HL-60 (cell line): ENCODE results near the gene PAK4.

ENCODE experiments used
- DNase-seq, 2 experiments: peaks; one replicate each; pipeline ENCODE4 v3.0.0-alpha.2; 2010 to 2020; ENCODE audit warnings: low read depth in 1 of 2, low spot score in 1 of 2
- H3K27ac ChIP-seq: fragments of 250-450 bp; sonication (Bioruptor Pico); replicated peaks from 2 replicates; pipeline ENCODE4 v1.5.1; 2020; ENCODE audit warnings: mild to moderate bottlenecking, moderate library complexity
- H3K27me3 ChIP-seq: fragments of 250-450 bp; sonication (Bioruptor Pico); 2 replicates; pipeline ENCODE4 v1.5.1; 2021; ENCODE audit warnings: mild to moderate bottlenecking, moderate library complexity; ENCODE audit not compliant: insufficient read depth, poor library complexity, severe bottlenecking
- H3K4me3 ChIP-seq: replicated peaks from 2 replicates; pipeline ENCODE4 v1.5.1; 2011; ENCODE audit warnings: mild to moderate bottlenecking, control low read depth, low read length; ENCODE audit not compliant: insufficient read depth
- CTCF ChIP-seq: IDR thresholded peaks from one replicate; pipeline ENCODE4 v1.5.1; 2011; ENCODE audit warnings: low read length, control low read depth, inconsistent platforms; ENCODE audit not compliant: insufficient read depth
- GABPA ChIP-seq: IDR thresholded peaks from 2 replicates; pipeline ENCODE4 v1.6.1; 2012; ENCODE audit warnings: low read depth
- POLR2AphosphoS5 ChIP-seq: IDR thresholded peaks from 2 replicates; pipeline ENCODE4 v1.6.1; 2012; ENCODE audit warnings: low read depth
- SPI1 ChIP-seq: IDR thresholded peaks from 2 replicates; pipeline ENCODE4 v1.6.1; 2012; ENCODE audit warnings: low read depth, mild to moderate bottlenecking, borderline replicate concordance
- TF ChIP-seq, protein P1 (sequence below): IDR thresholded peaks from 2 replicates; pipeline ENCODE4 v1.6.1; 2012; ENCODE audit warnings: low read depth; ENCODE audit not compliant: insufficient replicate concordance

The PAK4 gene

GRCh38 chr19:39109641-39110040, 15.9 kb upstream of the PAK4 start:
- H3K27ac ChIP-seq = no peak overlapping the region
- no peak for DNase-seq
- H3K4me3 ChIP-seq = no peak overlapping the region
- no peak for TF ChIP-seq POLR2AphosphoS5
- TF ChIP-seq, protein P1, sequence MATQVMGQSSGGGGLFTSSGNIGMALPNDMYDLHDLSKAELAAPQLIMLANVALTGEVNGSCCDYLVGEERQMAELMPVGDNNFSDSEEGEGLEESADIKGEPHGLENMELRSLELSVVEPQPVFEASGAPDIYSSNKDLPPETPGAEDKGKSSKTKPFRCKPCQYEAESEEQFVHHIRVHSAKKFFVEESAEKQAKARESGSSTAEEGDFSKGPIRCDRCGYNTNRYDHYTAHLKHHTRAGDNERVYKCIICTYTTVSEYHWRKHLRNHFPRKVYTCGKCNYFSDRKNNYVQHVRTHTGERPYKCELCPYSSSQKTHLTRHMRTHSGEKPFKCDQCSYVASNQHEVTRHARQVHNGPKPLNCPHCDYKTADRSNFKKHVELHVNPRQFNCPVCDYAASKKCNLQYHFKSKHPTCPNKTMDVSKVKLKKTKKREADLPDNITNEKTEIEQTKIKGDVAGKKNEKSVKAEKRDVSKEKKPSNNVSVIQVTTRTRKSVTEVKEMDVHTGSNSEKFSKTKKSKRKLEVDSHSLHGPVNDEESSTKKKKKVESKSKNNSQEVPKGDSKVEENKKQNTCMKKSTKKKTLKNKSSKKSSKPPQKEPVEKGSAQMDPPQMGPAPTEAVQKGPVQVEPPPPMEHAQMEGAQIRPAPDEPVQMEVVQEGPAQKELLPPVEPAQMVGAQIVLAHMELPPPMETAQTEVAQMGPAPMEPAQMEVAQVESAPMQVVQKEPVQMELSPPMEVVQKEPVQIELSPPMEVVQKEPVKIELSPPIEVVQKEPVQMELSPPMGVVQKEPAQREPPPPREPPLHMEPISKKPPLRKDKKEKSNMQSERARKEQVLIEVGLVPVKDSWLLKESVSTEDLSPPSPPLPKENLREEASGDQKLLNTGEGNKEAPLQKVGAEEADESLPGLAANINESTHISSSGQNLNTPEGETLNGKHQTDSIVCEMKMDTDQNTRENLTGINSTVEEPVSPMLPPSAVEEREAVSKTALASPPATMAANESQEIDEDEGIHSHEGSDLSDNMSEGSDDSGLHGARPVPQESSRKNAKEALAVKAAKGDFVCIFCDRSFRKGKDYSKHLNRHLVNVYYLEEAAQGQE = no peak
- TF ChIP-seq SPI1 = no peak
- TF ChIP-seq CTCF = no peak
- no peak for TF ChIP-seq GABPA
- H3K27me3 ChIP-seq = no peaks in the 10 kb centered on the region

- Histone ChIP-seq H3K27ac (no peak overlapping the region), H3K4me3 (no peak overlapping the region), H3K27me3 (no peaks in the 10 kb centered on the region)
- peak in 1 of 2 experiments; percentile 45 for DNase-seq
- TF ChIP-seq GABPA = no peak
- TF ChIP-seq CTCF = peak; percentile 70
Measured at GRCh38 chr19:39110263-39110967, 15.2 kb upstream of the PAK4 start.

- no peak overlapping the region for H3K27ac ChIP-seq
- TF ChIP-seq, protein P1 = no peak
- no peak for TF ChIP-seq POLR2AphosphoS5
- no peak for TF ChIP-seq CTCF
- no peak for TF ChIP-seq SPI1
- TF ChIP-seq GABPA = no peak
- H3K27me3 ChIP-seq = no peaks in the 10 kb centered on the region
- no peak for DNase-seq
- no peak overlapping the region for H3K4me3 ChIP-seq
Measured at GRCh38 chr19:39111593-39112199, 13.9 kb upstream of the PAK4 start.
